GM21717 (cell line): ENCODE data around the gene GTPBP1.
A peak's percentile ranks its signal among the peaks of the same experiment; 100 is the strongest.

ENCODE experiments used
- ATAC-seq: cut with Tn5 transposase; IDR thresholded peaks from one replicate; pipeline ENCODE4 v1.9.1; 2021; ENCODE audit warnings: mild to moderate bottlenecking, moderate library complexity; ENCODE audit not compliant: unreplicated experiment

GTPBP1 gene

GRCh38 chr22:38705235-38706100, at the start of gene GTPBP1:
TSS of gene GTPBP1 (plus strand) at chr22:38705944. CDS start at chr22:38705956, 12 bp downstream.
- ATAC-seq = peak; percentile 65

- ATAC-seq = peak; percentile 63
Measured at GRCh38 chr22:38656256-38657044, 49.3 kb upstream of the GTPBP1 start, which contains the start of the genes CBY1 and FAM227A. TSS of gene CBY1 (plus strand) at chr22:38656638. CDS start at chr22:38668055, 11,417 bp downstream. TSS of gene FAM227A (minus strand) at chr22:38656392. CDS start at chr22:38650168, 6,224 bp downstream.

GRCh38 chr22:38657045-38657909, 48.5 kb upstream of the GTPBP1 start:
- ATAC-seq = peak; percentile 44

GRCh38 chr22:38674888-38675287, 30.9 kb upstream of the GTPBP1 start:
- ATAC-seq = no peak

DNA sequence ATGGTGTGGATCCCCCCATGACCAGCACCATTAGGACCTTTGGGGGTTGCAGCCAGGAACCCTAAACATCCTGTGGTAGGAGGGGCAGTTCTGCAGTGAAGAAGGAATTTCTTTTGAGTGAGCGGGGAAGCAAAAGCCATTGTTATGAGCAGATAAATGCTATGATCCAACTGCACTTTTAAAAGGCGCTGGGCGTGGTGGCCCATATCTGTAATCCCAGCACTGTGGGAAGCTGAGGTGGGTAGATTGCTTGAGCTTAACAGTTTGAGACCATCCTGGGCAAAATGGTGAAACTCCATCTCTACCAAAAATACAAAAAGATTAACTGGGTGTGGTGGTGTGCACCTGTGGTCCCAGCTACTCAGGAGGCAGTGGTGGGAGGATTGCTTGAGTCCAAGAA, 29.9 kb upstream of the GTPBP1 start:
- ATAC-seq = no peak

DNA sequence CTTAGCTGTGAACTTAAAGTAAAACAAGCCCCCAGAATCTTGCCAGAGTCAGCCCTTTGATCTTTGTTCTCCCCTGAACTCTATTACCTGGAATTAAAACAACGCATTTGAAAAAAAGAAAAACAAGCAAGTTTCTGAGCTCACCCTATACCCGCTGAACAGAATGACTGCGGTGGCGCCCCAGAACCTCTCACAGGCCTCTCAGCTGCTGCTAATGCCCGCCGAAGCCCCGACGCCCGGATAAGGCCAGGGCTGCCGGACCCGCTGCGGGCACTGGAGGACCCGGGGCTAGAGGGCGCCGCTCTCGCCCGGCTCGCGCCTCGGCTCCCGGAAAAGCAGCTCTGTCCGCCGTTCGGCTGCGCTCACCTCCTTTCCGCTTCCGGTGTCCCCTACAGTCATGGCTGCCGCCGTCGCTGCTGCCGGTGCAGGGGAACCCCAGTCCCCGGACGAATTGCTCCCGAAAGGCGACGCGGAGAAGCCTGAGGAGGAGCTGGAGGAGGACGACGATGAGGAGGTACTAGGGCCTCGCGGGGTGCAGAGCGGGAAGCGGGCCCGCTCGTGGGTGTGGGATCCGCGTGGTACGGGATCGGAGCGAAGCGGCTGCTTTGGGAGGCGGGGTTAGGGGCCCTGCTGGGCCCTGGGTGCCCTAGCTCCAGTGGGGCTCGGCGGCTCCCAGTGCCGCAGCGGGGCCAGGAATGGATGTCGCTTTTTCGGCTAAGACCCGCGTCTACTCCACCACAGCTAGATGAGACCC, 24.0 kb upstream of the GTPBP1 start, which contains the start of gene TOMM22:
Gene TOMM22, plus strand, starts transcription at position 376 of the 754 bp plus-strand sequence. Its CDS starts 22 bp downstream, at position 398.
- ATAC-seq = peak; percentile 76

- no peak for ATAC-seq
Measured at GRCh38 chr22:38684895-38685294, 20.8 kb upstream of the GTPBP1 start.

DNA sequence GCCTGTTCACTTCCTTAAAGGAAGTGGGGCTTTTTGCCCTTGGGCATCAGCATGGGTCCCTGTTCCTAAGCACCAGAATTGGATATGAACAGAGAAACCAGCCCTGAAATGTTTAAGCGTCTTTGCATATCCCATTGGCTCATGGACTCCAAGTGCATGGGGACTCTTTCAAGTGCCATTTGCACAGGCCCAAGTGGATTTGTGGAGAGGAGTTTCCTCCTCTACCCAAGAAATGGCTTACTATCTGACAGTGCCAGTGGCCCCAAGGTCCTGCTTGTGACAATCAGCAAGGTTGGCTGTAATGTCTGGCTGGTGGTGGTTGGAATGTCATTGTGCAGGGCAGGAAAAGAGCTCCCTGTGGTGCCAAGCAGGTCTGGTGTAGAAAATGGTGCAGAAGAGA, 20.0 kb upstream of the GTPBP1 start:
- ATAC-seq = no peak

- ATAC-seq = no peak
Measured at GRCh38 chr22:38689651-38690050, 16.1 kb upstream of the GTPBP1 start.

- no peak for ATAC-seq
Measured at GRCh38 chr22:38694049-38694448, 11.7 kb upstream of the GTPBP1 start.

- ATAC-seq = no peak
Measured at GRCh38 chr22:38694940-38695339, 10.8 kb upstream of the GTPBP1 start.

- no peak for ATAC-seq
Measured at GRCh38 chr22:38696606-38697424, 8.9 kb upstream of the GTPBP1 start.

- ATAC-seq = no peak
Measured at GRCh38 chr22:38697425-38698089, 8.2 kb upstream of the GTPBP1 start.

- ATAC-seq = no peak
Measured at GRCh38 chr22:38698407-38699094, 7.2 kb upstream of the GTPBP1 start.

GRCh38 chr22:38699143-38699542, 6.6 kb upstream of the GTPBP1 start:
- no peak for ATAC-seq

GRCh38 chr22:38699784-38700183, 6.0 kb upstream of the GTPBP1 start:
- no peak for ATAC-seq

DNA sequence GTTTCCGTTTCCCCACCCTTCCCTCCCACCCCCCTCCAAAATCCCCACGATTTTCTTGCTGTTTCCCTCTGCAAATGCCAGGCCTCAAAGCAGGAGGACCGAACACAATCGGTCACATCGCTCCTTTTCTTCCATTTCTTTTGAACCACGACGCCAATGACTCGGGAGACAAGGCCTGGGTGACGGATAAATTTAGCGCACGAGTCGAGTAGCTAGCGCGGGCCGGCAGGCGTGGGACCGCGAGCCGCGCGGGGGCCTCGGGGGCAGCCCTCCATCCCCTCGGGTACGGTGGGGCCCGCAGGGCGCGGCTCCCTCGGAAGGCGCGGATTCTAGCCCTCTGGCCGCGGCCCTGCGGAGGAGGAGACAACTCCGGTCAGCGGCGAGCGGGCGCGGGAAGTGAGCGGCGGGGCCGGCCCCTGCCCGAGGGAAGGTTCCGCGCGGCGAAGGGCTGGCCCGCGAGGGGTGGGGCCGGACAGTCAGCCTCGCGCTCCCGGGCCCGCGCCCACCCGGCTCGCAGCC, 5.4 kb upstream of the GTPBP1 start:
- ATAC-seq = no peak
